HL-60/S4 (cell line): ENCODE measurements around the gene STRC.
"Not testable (repeated sequence)": the region's sequence is repeated elsewhere in the genome, so short reads cannot be mapped to it uniquely, and the experiment has no call there.

ENCODE experiments used
- in situ Hi-C: fragments of 300-500 bp; cut with MboI; formaldehyde crosslinking; loops from 2 replicates; pipeline ENCODE4 v1.14.3; 2022; ENCODE audit warnings: low sequenced_read_pairs

STRC gene

GRCh38 chr15:43566615-43567014 is 52.0 kb downstream of the STRC start:
- in situ Hi-C loops, result not testable (repeated sequence)

GRCh38 chr15:43563793-43564192 is 54.8 kb downstream of the STRC start:
- in situ Hi-C loops, result not testable (repeated sequence)

DNA sequence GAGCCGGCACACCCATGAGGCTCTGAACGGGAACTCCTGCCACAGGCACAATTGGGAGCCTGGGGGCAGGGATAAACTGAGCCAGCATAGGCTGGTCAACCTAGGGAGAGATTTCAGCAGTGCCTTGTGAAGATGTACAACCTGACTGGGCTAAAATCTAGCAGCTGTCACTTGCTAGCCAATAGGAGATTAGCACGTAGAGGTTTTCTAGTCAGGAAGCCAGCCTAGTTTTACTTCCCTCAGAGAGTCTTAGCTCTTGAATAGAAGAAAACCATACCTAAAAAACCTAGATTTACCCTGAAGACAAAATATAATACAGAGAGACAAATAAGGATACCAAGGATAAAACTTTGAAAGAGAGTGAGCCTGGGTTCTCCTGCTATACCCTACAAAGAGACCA is 55.8 kb downstream of the STRC start:
- in situ Hi-C loops, result not testable (repeated sequence)

DNA sequence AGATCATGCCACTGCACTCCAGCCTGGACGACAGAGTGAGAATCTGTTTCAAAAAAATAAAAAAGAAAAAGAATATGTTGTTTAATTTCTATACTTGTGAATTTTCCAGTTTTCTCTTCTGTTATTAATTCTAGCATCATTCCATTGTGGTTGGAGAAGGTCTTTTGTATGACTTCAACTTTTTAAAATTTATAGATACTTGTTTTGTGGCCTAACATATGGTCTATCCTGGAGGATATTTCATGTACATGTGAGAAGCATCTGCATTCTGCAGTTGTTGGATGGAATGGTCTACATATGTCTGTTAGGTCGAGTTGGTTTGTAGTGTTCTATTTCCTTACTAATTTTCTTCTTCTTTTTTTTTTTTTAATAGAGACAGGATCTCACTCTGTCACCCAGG is 65.6 kb downstream of the STRC start:
- in situ Hi-C loops, result no loop called here

- in situ Hi-C loops, result no loop called here
Observed at GRCh38 chr15:43552256-43552655, 66.3 kb downstream of the STRC start.

GRCh38 chr15:43550527-43551363 is 67.9 kb downstream of the STRC start:
- in situ Hi-C loops, result no loop called here
